CD14-positive monocyte (primary cell): ENCODE data around the gene ARHGEF6. TPM values are rescaled to one million over a fixed set of nuclear protein-coding genes. Genes with fewer than 3 reads are reported as not detected.
A peak's percentile ranks its signal among the peaks of the same experiment; 100 is the strongest.

Experiments used
- DNase-seq, 3 donors: peaks; one replicate each; pipeline ENCODE4 v3.0.0-alpha.2; 2011 to 2022
- H2AFZ ChIP-seq: 2 replicates; pipeline ENCODE4 v1.6.0; 2012; ENCODE audit warnings: mild to moderate bottlenecking, low read depth, low read length, inconsistent platforms; ENCODE audit not compliant: insufficient read depth, poor library complexity, severe bottlenecking
- H3K27ac ChIP-seq, 2 donors: 1 replicate in 1 of 2; 2 replicates in 1 of 2; pipeline ENCODE4 v1.5.1; 2012 to 2013; ENCODE audit warnings: low read length in 2 of 2, control low read depth in 1 of 2, inconsistent platforms in 1 of 2, low read depth in 1 of 2, mild to moderate bottlenecking in 1 of 2
- H3K27me3 ChIP-seq, 2 donors: one replicate each; pipeline versions ENCODE4 v1.6.0 to v1.6.1; 2011 to 2013; ENCODE audit warnings: low read length in 2 of 2; ENCODE audit not compliant: control insufficient read depth in 2 of 2, insufficient read depth in 2 of 2
- H3K36me3 ChIP-seq, 2 donors: replicated peaks in 1 of 2; 1 replicate in 1 of 2; 2 replicates in 1 of 2; pipeline versions ENCODE4 v1.5.1 to v1.6.1; 2012 to 2013; ENCODE audit warnings: low read length in 2 of 2, control low read depth in 1 of 2, inconsistent platforms in 1 of 2, mild to moderate bottlenecking in 1 of 2; ENCODE audit not compliant: insufficient read depth in 2 of 2, control insufficient read depth in 1 of 2
- H3K4me1 ChIP-seq, 2 donors: 1 replicate in 1 of 2; 2 replicates in 1 of 2; pipeline versions ENCODE4 v1.5.1 to v1.6.1; 2012 to 2013; ENCODE audit warnings: low read length in 2 of 2, control low read depth in 1 of 2, inconsistent platforms in 1 of 2, mild to moderate bottlenecking in 1 of 2, moderate library complexity in 1 of 2; ENCODE audit not compliant: insufficient read depth in 2 of 2, control insufficient read depth in 1 of 2
- H3K4me2 ChIP-seq: replicated peaks from 2 replicates; pipeline ENCODE3; 2012; ENCODE audit warnings: low read length, moderate library complexity, mild to moderate bottlenecking; ENCODE audit not compliant: poor library complexity, severe bottlenecking; ENCODE audit errors: extremely low read depth
- H3K4me3 ChIP-seq, 3 experiments: fragments of 200-600 bp in 1 of 3; sonication (generic) in 1 of 3; replicated peaks in 1 of 3; 1 replicate in 2 of 3; 2 replicates in 1 of 3; pipeline ENCODE4 v1.5.1; 2011 to 2013; ENCODE audit warnings: low read length in 3 of 3, mild to moderate bottlenecking in 3 of 3, control low read depth in 2 of 3, low read depth in 2 of 3, inconsistent platforms in 1 of 3, moderate library complexity in 1 of 3
- H3K79me2 ChIP-seq: 2 replicates; pipeline ENCODE4 v1.6.0; 2012; ENCODE audit warnings: mild to moderate bottlenecking, control low read depth, inconsistent platforms, low read length, moderate library complexity; ENCODE audit not compliant: insufficient read depth
- H3K9ac ChIP-seq: 2 replicates; pipeline ENCODE4 v1.6.0; 2017; ENCODE audit warnings: low read length, mild to moderate bottlenecking; ENCODE audit not compliant: insufficient read depth, poor library complexity, severe bottlenecking
- H3K9me3 ChIP-seq, 2 donors: replicated peaks in 1 of 2; 1 replicate in 1 of 2; 2 replicates in 1 of 2; pipeline versions ENCODE4 v1.5.1 to v1.6.1; 2012 to 2013; ENCODE audit warnings: low read length in 2 of 2, control low read depth in 1 of 2; ENCODE audit not compliant: control insufficient read depth in 1 of 2, insufficient read depth in 1 of 2
- H4K20me1 ChIP-seq: 2 replicates; pipeline ENCODE4 v1.6.0; 2012; ENCODE audit warnings: mild to moderate bottlenecking, low read length, control low read depth, moderate library complexity; ENCODE audit not compliant: insufficient read depth
- H3K27ac Mint-ChIP-seq, 7 donors: one replicate each; pipeline ENCODE4 v1.8.0; 2020; ENCODE audit warnings: mild to moderate bottlenecking in 7 of 7, mixed read lengths in 7 of 7, moderate library complexity in 6 of 7, inconsistent platforms in 2 of 7
- H3K27me3 Mint-ChIP-seq, 3 donors: one replicate each; pipeline ENCODE4 v1.8.0; 2021 to 2022; ENCODE audit warnings: low read depth in 3 of 3, mild to moderate bottlenecking in 3 of 3, mixed read lengths in 3 of 3, moderate library complexity in 3 of 3, inconsistent platforms in 1 of 3
- H3K36me3 Mint-ChIP-seq, 2 donors: one replicate each; pipeline ENCODE4 v1.8.0; 2020; ENCODE audit warnings: mixed read lengths in 2 of 2, inconsistent platforms in 1 of 2, mild to moderate bottlenecking in 1 of 2
- H3K4me1 Mint-ChIP-seq: one replicate; pipeline ENCODE4 v1.8.0; 2020; ENCODE audit warnings: mild to moderate bottlenecking, mixed read lengths
- H3K4me3 Mint-ChIP-seq, 2 donors: one replicate each; pipeline ENCODE4 v1.8.0; 2020; ENCODE audit warnings: mild to moderate bottlenecking in 2 of 2, mixed read lengths in 2 of 2, moderate library complexity in 1 of 2
- H3K9me3 Mint-ChIP-seq, 7 donors: one replicate each; pipeline ENCODE4 v1.8.0; 2020 to 2022; ENCODE audit warnings: mixed read lengths in 7 of 7, mild to moderate bottlenecking in 6 of 7, moderate library complexity in 6 of 7, inconsistent platforms in 2 of 7
- WGBS: methylation state at CpG from one replicate; pipeline ENCODE4 v1.1.5; 2013; ENCODE audit warnings: missing lambda C conversion rate; ENCODE audit not compliant: insufficient coverage; 5-methylcytosine and 5-hydroxymethylcytosine counted together
- intact Hi-C, 2 donors: fragments of 100-400 bp; cut with micrococcal nuclease; formaldehyde crosslinking; loops; one replicate each; pipeline versions ENCODE4 v1.15.0 to v1.15.1; 2023
- polyA plus RNA-seq, 3 donors: library from polyadenylated mRNA; depleted of rRNA in 1 of 3; unstranded in 2 of 3; stranded (reverse) in 1 of 3; fragments of 300-500 nt in 2 of 3; fragments of >200 nt in 1 of 3; fragmentation: Illumina TruSeq in 2 of 3; gene quantifications; 1 replicate in 2 of 3; 2 replicates in 1 of 3; pipeline ENCODE4 v1.2.3, GENCODE V29; 2012 to 2021
- TF ChIP-seq, protein P1 (sequence below): fragments of 200-600 bp; IDR thresholded peaks from one replicate; pipeline ENCODE4 v1.8.0; 2022; ENCODE audit warnings: antibody characterized with exemption, mild to moderate bottlenecking

The ARHGEF6 gene
- polyA plus RNA-seq, 3 donors, result 51.4 to 79.2 (median 57.0) TPM

DNA sequence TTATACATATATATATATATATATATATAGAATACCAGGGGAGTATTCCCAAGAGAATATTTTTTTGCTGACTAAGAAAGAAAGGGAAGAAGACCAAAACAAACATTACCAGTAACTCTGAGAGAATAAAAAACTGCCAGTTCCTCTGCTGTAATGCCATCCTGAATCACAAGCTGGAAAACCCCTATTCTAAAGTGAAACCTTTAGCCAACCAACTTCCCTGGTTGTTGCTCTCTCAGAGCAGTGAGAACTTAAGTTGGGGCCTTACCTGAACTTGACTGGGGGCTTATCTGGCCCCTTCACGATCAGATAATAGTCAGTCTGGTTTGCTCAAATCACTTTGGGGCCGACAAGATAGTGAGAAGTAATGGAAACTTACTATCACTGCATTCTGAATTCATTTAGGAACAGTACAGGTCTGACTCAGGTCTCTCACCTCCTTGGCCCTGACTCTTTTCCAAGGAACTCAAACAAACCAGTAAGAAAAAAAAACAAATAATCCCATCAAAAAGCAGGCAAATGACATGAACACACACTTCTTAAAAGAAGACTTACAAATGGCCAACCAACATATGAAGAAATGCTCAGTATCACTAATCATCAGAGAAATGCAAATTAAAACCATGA lies 70.3 kb downstream of the ARHGEF6 start:
- Histone ChIP-seq H3K4me3 (no peak overlapping the region), H3K27me3 (no peaks in the 10 kb centered on the region), H3K4me2 (peak overlapping the region; percentile 28), H2AFZ (no peak overlapping the region), H3K36me3 (peaks cover 32 to 44% of the 10 kb centered on the region in 2 donors), H3K9ac (peak overlapping the region; percentile 35), H4K20me1 (no peaks in the 10 kb centered on the region), H3K4me1 (peaks cover 21 to 23% of the 10 kb centered on the region in 2 donors), H3K79me2 (peaks cover 7% of the 10 kb centered on the region), H3K27ac (peak overlapping the region; percentile 32 to 91), H3K9me3 (no peaks in the 10 kb centered on the region)
- H3K4me3 Mint-ChIP-seq, result peak overlapping the region in 1 of 2 donors; percentile 59
- no peaks in the 10 kb centered on the region for H3K9me3 Mint-ChIP-seq
- TF ChIP-seq, protein P1, sequence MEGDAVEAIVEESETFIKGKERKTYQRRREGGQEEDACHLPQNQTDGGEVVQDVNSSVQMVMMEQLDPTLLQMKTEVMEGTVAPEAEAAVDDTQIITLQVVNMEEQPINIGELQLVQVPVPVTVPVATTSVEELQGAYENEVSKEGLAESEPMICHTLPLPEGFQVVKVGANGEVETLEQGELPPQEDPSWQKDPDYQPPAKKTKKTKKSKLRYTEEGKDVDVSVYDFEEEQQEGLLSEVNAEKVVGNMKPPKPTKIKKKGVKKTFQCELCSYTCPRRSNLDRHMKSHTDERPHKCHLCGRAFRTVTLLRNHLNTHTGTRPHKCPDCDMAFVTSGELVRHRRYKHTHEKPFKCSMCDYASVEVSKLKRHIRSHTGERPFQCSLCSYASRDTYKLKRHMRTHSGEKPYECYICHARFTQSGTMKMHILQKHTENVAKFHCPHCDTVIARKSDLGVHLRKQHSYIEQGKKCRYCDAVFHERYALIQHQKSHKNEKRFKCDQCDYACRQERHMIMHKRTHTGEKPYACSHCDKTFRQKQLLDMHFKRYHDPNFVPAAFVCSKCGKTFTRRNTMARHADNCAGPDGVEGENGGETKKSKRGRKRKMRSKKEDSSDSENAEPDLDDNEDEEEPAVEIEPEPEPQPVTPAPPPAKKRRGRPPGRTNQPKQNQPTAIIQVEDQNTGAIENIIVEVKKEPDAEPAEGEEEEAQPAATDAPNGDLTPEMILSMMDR, result no peak
- peak overlapping the region; percentile 79 to 94 (median 91) for H3K27ac Mint-ChIP-seq
- peak; percentile 44 to 70 (median 45) for DNase-seq
- H3K36me3 Mint-ChIP-seq, result peaks cover 24 to 34% of the 10 kb centered on the region in 2 donors
- no CpG with 5 or more reads among the region's 2 CpGs for WGBS
- peaks cover 28% of the 10 kb centered on the region for H3K4me1 Mint-ChIP-seq
- intact Hi-C loops, result no loop called here
- peaks cover 0 to 1% (median 0%) of the 10 kb centered on the region in 3 donors for H3K27me3 Mint-ChIP-seq

DNA sequence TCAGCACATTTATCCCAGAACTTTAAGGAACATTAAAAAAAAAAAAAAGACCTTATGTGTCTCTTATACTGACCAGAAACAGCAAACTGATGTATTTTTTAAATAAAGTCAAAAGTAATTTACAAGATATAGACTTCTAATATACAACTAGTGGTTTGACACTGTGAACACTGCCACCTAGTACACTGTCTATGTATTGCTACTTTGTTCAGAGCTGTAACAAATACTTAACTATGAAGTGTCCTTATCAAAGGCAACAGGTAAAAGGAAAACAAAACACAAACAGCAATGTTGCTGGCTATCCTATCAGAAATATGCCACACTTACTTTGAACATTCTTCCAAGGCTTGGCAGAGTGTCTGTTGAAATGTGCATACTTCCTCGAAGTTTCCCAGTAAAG lies 72.4 kb downstream of the ARHGEF6 start:
- H3K4me3 ChIP-seq, result no peak overlapping the region

More for the DNA sequence above, 72.4 kb downstream of the ARHGEF6 start:
- no peak for DNase-seq
- no peak overlapping the region for H3K27ac Mint-ChIP-seq
- H3K27ac ChIP-seq, result no peak overlapping the region
- no peaks in the 10 kb centered on the region for H4K20me1 ChIP-seq
- H3K27me3 ChIP-seq, result no peaks in the 10 kb centered on the region
- peaks cover 0 to 3% (median 0%) of the 10 kb centered on the region in 3 donors for H3K27me3 Mint-ChIP-seq
- TF ChIP-seq, protein P1, result peak; percentile 28
- H3K36me3 Mint-ChIP-seq, result peaks cover 36 to 45% of the 10 kb centered on the region in 2 donors
- intact Hi-C loops, result loop anchor here in 1 of 2 donors (5.0 kb wide), 1 partner anchor 219 kb away; no protein-coding TSS in a partner anchor
- H3K4me2 ChIP-seq, result no peak overlapping the region
- H3K9me3 ChIP-seq, result no peaks in the 10 kb centered on the region
- H3K4me3 Mint-ChIP-seq, result no peak overlapping the region
- H3K9me3 Mint-ChIP-seq, result peaks cover 0 to 2% (median 0%) of the 10 kb centered on the region in 7 donors
- peaks cover 9% of the 10 kb centered on the region in 2 donors for H3K4me1 ChIP-seq
- WGBS, result no CpG with 5 or more reads among the region's 1 CpG
- H3K79me2 ChIP-seq, result no peaks in the 10 kb centered on the region
- H3K36me3 ChIP-seq, result peaks cover 45 to 65% of the 10 kb centered on the region in 2 donors
- no peak overlapping the region for H3K9ac ChIP-seq
- peaks cover 14% of the 10 kb centered on the region for H3K4me1 Mint-ChIP-seq
- no peak overlapping the region for H2AFZ ChIP-seq
